Left ventricle myocardium inferior (tissue), 1 donor: ENCODE results near the gene KRT31. TPM values are rescaled to one million over a fixed set of nuclear protein-coding genes. Genes with fewer than 3 reads are reported as not detected.

Source experiments
- DNase-seq: peaks from one replicate; pipeline ENCODE4 v3.0.0-alpha.2; 2020
- H3K27ac ChIP-seq: fragments of 200-600 bp; replicated peaks from 2 replicates; pipeline ENCODE4 v1.8.0; 2021
- H3K27me3 ChIP-seq: fragments of 200-600 bp; 2 replicates; pipeline ENCODE4 v1.8.0; 2021; ENCODE audit warnings: low read depth
- H3K36me3 ChIP-seq: fragments of 200-600 bp; 2 replicates; pipeline ENCODE4 v1.8.0; 2021
- H3K4me1 ChIP-seq: fragments of 200-600 bp; 2 replicates; pipeline ENCODE4 v1.8.0; 2021
- H3K4me3 ChIP-seq: fragments of 200-600 bp; 2 replicates; pipeline ENCODE4 v1.8.0; 2021; ENCODE audit warnings: mild to moderate bottlenecking, moderate library complexity
- H3K9me3 ChIP-seq: fragments of 200-600 bp; replicated peaks from 2 replicates; pipeline ENCODE4 v1.8.0; 2021
- CTCF ChIP-seq: fragments of 200-600 bp; IDR thresholded peaks from 2 replicates; pipeline ENCODE4 v1.8.0; 2021; ENCODE audit warnings: antibody characterized with exemption, mild to moderate bottlenecking, borderline replicate concordance
- intact Hi-C: fragments of 100-400 bp; cut with micrococcal nuclease; formaldehyde crosslinking; loops from one replicate; pipeline ENCODE4 v1.11.0; 2022
- total RNA-seq: library from RNA; stranded (reverse); fragmentation: NEBNext Ultra II Directional; extraction: Animal tissue kit (Norgen Biotek cat#: 25700); gene quantifications from one replicate; pipeline ENCODE4 v1.2.1, GENCODE V29; 2021
- donor health status: DM: no; HTN: yes; CAD: no; lungs with severe emphysema.

The KRT31 gene
- total RNA-seq, 1 donor from 2014 or later: not detected

- intact Hi-C loops: no loop called here
- H3K4me1 ChIP-seq: peaks cover 4% of the 10 kb centered on the region
- no peaks in the 10 kb centered on the region for H3K9me3 ChIP-seq
- TF ChIP-seq CTCF: no peak
- H3K27me3 ChIP-seq: peaks cover 76% of the 10 kb centered on the region
- no peak overlapping the region for H3K27ac ChIP-seq
- no peak for DNase-seq
- no peak overlapping the region for H3K4me3 ChIP-seq
- H3K36me3 ChIP-seq: no peaks in the 10 kb centered on the region
Measured at GRCh38 chr17:41394254-41394996, 3.0 kb downstream of the KRT31 start.

- DNase-seq: no peak
- intact Hi-C loops: no loop called here
- Histone ChIP-seq H3K4me1 (peaks cover 4% of the 10 kb centered on the region), H3K9me3 (no peaks in the 10 kb centered on the region), H3K4me3 (no peak overlapping the region), H3K27me3 (peaks cover 76% of the 10 kb centered on the region), H3K36me3 (no peaks in the 10 kb centered on the region), H3K27ac (no peak overlapping the region)
- TF ChIP-seq CTCF: no peak
Measured at GRCh38 chr17:41393826-41394225, 3.6 kb downstream of the KRT31 start.

DNA sequence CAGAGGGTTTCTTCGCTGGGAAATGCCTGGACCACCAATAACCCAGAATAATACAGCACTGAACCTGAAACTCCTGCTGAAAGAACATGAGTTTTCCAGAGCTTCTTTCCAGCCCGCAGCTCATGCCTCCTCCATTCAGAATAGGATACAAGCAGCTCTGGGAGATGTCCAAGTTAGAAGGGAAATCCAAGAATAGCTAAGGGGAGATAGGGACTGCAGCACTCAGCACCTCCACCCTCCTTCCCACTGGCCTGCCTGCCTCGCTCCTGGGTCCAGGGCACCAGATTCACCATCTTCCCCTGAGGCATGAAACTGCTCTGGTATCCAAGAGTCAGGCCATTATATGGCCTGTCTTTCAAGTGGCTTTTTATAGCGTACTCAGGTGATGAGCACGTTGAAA is 4.1 kb downstream of the KRT31 start:
- peaks cover 4% of the 10 kb centered on the region for H3K4me1 ChIP-seq
- TF ChIP-seq CTCF: no peak
- no peaks in the 10 kb centered on the region for H3K36me3 ChIP-seq
- no peaks in the 10 kb centered on the region for H3K9me3 ChIP-seq
- no peak overlapping the region for H3K27ac ChIP-seq
- H3K27me3 ChIP-seq: peaks cover 76% of the 10 kb centered on the region
- no peak overlapping the region for H3K4me3 ChIP-seq
- DNase-seq: no peak
- intact Hi-C loops: no loop called here

DNA sequence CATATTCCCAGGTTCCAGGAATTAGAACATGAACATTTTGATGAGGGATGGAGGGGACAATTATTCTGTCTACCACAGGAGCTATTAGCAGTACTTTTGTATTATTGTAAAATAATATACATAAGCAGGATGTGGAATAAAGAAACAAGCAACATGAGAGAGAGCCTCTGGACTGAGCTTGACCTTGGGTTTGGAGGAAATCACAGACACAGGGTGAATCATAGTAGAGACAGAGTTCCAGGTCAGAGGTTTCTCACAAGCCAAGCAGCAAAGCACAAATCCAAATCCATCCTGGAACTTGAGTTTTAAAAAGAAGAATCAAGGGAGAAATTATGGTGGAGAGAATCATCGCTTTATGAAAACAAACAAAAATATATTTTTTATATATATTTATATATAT is 5.1 kb downstream of the KRT31 start:
- TF ChIP-seq CTCF: no peak
- Histone ChIP-seq H3K9me3 (peaks cover 4% of the 10 kb centered on the region), H3K27me3 (peaks cover 75% of the 10 kb centered on the region), H3K36me3 (no peaks in the 10 kb centered on the region), H3K27ac (no peak overlapping the region), H3K4me3 (no peak overlapping the region), H3K4me1 (peaks cover 4% of the 10 kb centered on the region)
- DNase-seq: no peak
- intact Hi-C loops: no loop called here

GRCh38 chr17:41391535-41391934 is 5.9 kb downstream of the KRT31 start:
- no peak for DNase-seq
- Histone ChIP-seq H3K4me1 (peaks cover 4% of the 10 kb centered on the region), H3K27me3 (peaks cover 68% of the 10 kb centered on the region), H3K4me3 (no peak overlapping the region), H3K36me3 (no peaks in the 10 kb centered on the region), H3K9me3 (peaks cover 11% of the 10 kb centered on the region), H3K27ac (no peak overlapping the region)
- no peak for TF ChIP-seq CTCF
- intact Hi-C loops: no loop called here
